B cell (primary cell): ENCODE data around the gene DENND5B. TPM values are rescaled to one million over a fixed set of nuclear protein-coding genes. Genes with fewer than 3 reads are reported as not detected.

Experiments used
- ATAC-seq: fragments of 200-7000 bp; cut with Tn5 transposase; one replicate; pipeline ENCODE4 v1.10.0; 2021; ENCODE audit warnings: low read depth, mild to moderate bottlenecking, moderate number of reproducible peaks, moderate library complexity
- CTCF ChIA-PET: fragments of 350-600 bp; sonication (Branson Sonifier 250); formaldehyde crosslinking; loops from one replicate; lab custom pipeline; 2021; ENCODE audit warnings: antibody characterized with exemption, inconsistent platforms; lab: Charles Lee
- POLR2A ChIA-PET: fragments of 350-600 bp; sonication (Branson Sonifier 250); formaldehyde crosslinking; loops from one replicate; lab custom pipeline; 2021; ENCODE audit warnings: antibody characterized with exemption; lab: Charles Lee
- DNase-seq: peaks from one replicate; pipeline ENCODE4 v3.0.0; 2013
- H2AFZ ChIP-seq: 2 replicates; pipeline ENCODE4 v1.6.1; 2012; ENCODE audit warnings: mild to moderate bottlenecking, low read depth, low read length; ENCODE audit not compliant: insufficient read depth, poor library complexity, severe bottlenecking
- H3K27ac ChIP-seq, 2 donors: 1 replicate in 1 of 2; 2 replicates in 1 of 2; pipeline ENCODE4 v1.5.1; 2012 to 2013; ENCODE audit warnings: low read length in 2 of 2, mild to moderate bottlenecking in 2 of 2, moderate library complexity in 1 of 2
- H3K27me3 ChIP-seq, 4 experiments: fragments of 200-600 bp in 1 of 4; sonication (generic) in 1 of 4; replicated peaks in 1 of 4; 1 replicate in 2 of 4; 2 replicates in 2 of 4; pipeline versions ENCODE4 v1.6.1 to v1.7.0; 2013 to 2016; ENCODE audit warnings: low read length in 3 of 4, mild to moderate bottlenecking in 2 of 4, mixed read lengths in 1 of 4, moderate library complexity in 1 of 4; ENCODE audit not compliant: insufficient read depth in 4 of 4, control insufficient read depth in 3 of 4; ENCODE audit errors: control extremely low read depth in 1 of 4
- H3K36me3 ChIP-seq, 2 experiments: replicated peaks in 1 of 2; 1 replicate in 1 of 2; 2 replicates in 1 of 2; pipeline versions ENCODE4 v1.6.1 to v1.7.1; 2013; ENCODE audit warnings: low read length in 1 of 2; ENCODE audit not compliant: insufficient read depth in 2 of 2, control insufficient read depth in 1 of 2; ENCODE audit errors: control extremely low read depth in 1 of 2, extremely low read depth in 1 of 2
- H3K4me1 ChIP-seq, 2 donors: fragments of 200-600 bp in 1 of 2; sonication (generic) in 1 of 2; 1 replicate in 1 of 2; 2 replicates in 1 of 2; pipeline versions ENCODE4 v1.5.1 to v1.6.1; 2013 to 2017; ENCODE audit warnings: low read length in 2 of 2; ENCODE audit not compliant: control insufficient read depth in 2 of 2, insufficient read depth in 2 of 2
- H3K4me2 ChIP-seq: replicated peaks from 2 replicates; pipeline ENCODE3; 2012; ENCODE audit warnings: mild to moderate bottlenecking, low read depth, low read length; ENCODE audit not compliant: poor library complexity, severe bottlenecking
- H3K4me3 ChIP-seq, 5 experiments: fragments of 200-600 bp in 1 of 5; sonication (generic) in 1 of 5; 1 replicate in 3 of 5; 2 replicates in 2 of 5; pipeline versions ENCODE4 v1.5.1 to v1.7.0; 2011 to 2016; ENCODE audit warnings: low read length in 4 of 5, mild to moderate bottlenecking in 4 of 5, low read depth in 2 of 5, control low read depth in 1 of 5, moderate library complexity in 1 of 5; ENCODE audit not compliant: insufficient read depth in 1 of 5; ENCODE audit errors: control extremely low read depth in 1 of 5, extremely low read depth in 1 of 5
- H3K79me2 ChIP-seq: fragments of 200-600 bp; sonication (generic); one replicate; pipeline ENCODE4 v1.6.0; 2016; ENCODE audit warnings: low read length; ENCODE audit not compliant: control insufficient read depth, insufficient read depth
- H3K9ac ChIP-seq: fragments of 200-600 bp; sonication (generic); 2 replicates; pipeline ENCODE4 v1.6.1; 2017; ENCODE audit warnings: mild to moderate bottlenecking, low read length, moderate library complexity
- H3K9me3 ChIP-seq, 3 donors: one replicate each; pipeline versions ENCODE4 v1.6.1 to v1.7.1; 2013; ENCODE audit warnings: low read length in 2 of 3; ENCODE audit not compliant: control insufficient read depth in 2 of 3, insufficient read depth in 1 of 3; ENCODE audit errors: control extremely low read depth in 1 of 3
- H4K20me1 ChIP-seq: 2 replicates; pipeline ENCODE4 v1.6.0; 2012; ENCODE audit warnings: mild to moderate bottlenecking, low read length; ENCODE audit not compliant: insufficient read depth, control insufficient read depth, poor library complexity, severe bottlenecking
- H3K27ac Mint-ChIP-seq: one replicate; pipeline ENCODE4 v1.8.0; 2021; ENCODE audit warnings: mixed read lengths
- H3K27me3 Mint-ChIP-seq: one replicate; pipeline ENCODE4 v1.8.0; 2021; ENCODE audit warnings: mixed read lengths
- H3K4me1 Mint-ChIP-seq: one replicate; pipeline ENCODE4 v1.8.0; 2021; ENCODE audit warnings: mixed read lengths
- H3K4me3 Mint-ChIP-seq: one replicate; pipeline ENCODE4 v1.8.0; 2021; ENCODE audit warnings: mixed read lengths
- H3K9me3 Mint-ChIP-seq: one replicate; pipeline ENCODE4 v1.8.0; 2022; ENCODE audit warnings: mixed read lengths; ENCODE audit not compliant: insufficient read depth
- EZH2 ChIP-seq: IDR thresholded peaks from 2 replicates; pipeline ENCODE4 v1.6.1; 2012; ENCODE audit warnings: borderline replicate concordance, low read depth, mild to moderate bottlenecking, moderate library complexity, low read length; ENCODE audit not compliant: insufficient read depth, poor library complexity, severe bottlenecking
- WGBS: methylation state at CpG from one replicate; pipeline ENCODE4 v1.1.5; 2013; ENCODE audit warnings: missing lambda C conversion rate; ENCODE audit not compliant: insufficient coverage; 5-methylcytosine and 5-hydroxymethylcytosine counted together
- intact Hi-C: fragments of 100-400 bp; cut with micrococcal nuclease; formaldehyde crosslinking; loops from one replicate; pipeline ENCODE4 v1.10.0; 2022
- polyA plus RNA-seq: library from polyadenylated mRNA; depleted of rRNA; stranded (reverse); fragments of >200 nt; gene quantifications from 2 replicates; pipeline ENCODE4 v1.2.3, GENCODE V29; 2012
- total RNA-seq, 2 donors: library from RNA; stranded (reverse); fragments of 120-200 nt in 1 of 2; gene quantifications; 1 replicate in 1 of 2; 2 replicates in 1 of 2; pipeline versions ENCODE4 v1.2.3 to v1.2.4, GENCODE V29; 2013 to 2022
- TF ChIP-seq, protein P1 (sequence below): fragments of 200-600 bp; IDR thresholded peaks from one replicate; pipeline ENCODE4 v1.8.0; 2022; ENCODE audit warnings: antibody characterized with exemption, mild to moderate bottlenecking

Gene DENND5B
- total and polyA plus RNA-seq, 2 donors (not counting 1 experiment from before 2014, with no cell fraction given), result 18.7 to 55.3 TPM

DNA sequence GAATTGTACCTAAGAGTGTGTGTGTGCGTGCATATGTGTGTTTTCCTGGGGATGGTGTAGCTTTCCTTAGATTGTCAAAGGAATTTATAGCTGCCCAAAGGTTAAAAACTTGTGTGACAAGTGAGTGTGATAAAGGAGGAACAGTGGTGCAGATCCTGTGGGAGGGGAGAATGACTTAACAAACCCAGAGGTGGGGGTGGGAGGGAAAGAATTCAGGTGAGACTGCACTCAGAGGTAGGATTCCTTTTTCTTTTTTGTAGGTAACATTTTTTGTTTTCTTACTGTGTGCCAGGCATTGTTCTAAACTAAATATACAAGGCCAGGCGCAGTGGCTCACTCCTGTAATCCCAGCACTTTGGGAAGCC is 219.7 kb downstream of the DENND5B start:
- Mint-ChIP-seq H3K27ac (no peak overlapping the region), H3K4me1 (no peaks in the 10 kb centered on the region), H3K9me3 (no peaks in the 10 kb centered on the region), H3K27me3 (no peaks in the 10 kb centered on the region), H3K4me3 (no peak overlapping the region)
- 89% methylated on average over 2 of the region's 2 CpGs for WGBS
- POLR2A ChIA-PET, result no interaction called here
- CTCF ChIA-PET, result no interaction called here
- no peak for TF ChIP-seq EZH2
- TF ChIP-seq, protein P1, sequence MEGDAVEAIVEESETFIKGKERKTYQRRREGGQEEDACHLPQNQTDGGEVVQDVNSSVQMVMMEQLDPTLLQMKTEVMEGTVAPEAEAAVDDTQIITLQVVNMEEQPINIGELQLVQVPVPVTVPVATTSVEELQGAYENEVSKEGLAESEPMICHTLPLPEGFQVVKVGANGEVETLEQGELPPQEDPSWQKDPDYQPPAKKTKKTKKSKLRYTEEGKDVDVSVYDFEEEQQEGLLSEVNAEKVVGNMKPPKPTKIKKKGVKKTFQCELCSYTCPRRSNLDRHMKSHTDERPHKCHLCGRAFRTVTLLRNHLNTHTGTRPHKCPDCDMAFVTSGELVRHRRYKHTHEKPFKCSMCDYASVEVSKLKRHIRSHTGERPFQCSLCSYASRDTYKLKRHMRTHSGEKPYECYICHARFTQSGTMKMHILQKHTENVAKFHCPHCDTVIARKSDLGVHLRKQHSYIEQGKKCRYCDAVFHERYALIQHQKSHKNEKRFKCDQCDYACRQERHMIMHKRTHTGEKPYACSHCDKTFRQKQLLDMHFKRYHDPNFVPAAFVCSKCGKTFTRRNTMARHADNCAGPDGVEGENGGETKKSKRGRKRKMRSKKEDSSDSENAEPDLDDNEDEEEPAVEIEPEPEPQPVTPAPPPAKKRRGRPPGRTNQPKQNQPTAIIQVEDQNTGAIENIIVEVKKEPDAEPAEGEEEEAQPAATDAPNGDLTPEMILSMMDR, result no peak
- Histone ChIP-seq H3K9me3 (no peaks in the 10 kb centered on the region), H3K4me2 (no peak overlapping the region), H3K4me1 (no peaks in the 10 kb centered on the region), H3K36me3 (no peaks in the 10 kb centered on the region), H3K79me2 (no peaks in the 10 kb centered on the region), H3K27me3 (no peaks in the 10 kb centered on the region), H4K20me1 (no peaks in the 10 kb centered on the region), H3K9ac (no peak overlapping the region), H2AFZ (no peak overlapping the region), H3K27ac (no peak overlapping the region), H3K4me3 (no peak overlapping the region)
- intact Hi-C loops, result no loop called here
- ATAC-seq (no peak), DNase-seq (no peak)

DNA sequence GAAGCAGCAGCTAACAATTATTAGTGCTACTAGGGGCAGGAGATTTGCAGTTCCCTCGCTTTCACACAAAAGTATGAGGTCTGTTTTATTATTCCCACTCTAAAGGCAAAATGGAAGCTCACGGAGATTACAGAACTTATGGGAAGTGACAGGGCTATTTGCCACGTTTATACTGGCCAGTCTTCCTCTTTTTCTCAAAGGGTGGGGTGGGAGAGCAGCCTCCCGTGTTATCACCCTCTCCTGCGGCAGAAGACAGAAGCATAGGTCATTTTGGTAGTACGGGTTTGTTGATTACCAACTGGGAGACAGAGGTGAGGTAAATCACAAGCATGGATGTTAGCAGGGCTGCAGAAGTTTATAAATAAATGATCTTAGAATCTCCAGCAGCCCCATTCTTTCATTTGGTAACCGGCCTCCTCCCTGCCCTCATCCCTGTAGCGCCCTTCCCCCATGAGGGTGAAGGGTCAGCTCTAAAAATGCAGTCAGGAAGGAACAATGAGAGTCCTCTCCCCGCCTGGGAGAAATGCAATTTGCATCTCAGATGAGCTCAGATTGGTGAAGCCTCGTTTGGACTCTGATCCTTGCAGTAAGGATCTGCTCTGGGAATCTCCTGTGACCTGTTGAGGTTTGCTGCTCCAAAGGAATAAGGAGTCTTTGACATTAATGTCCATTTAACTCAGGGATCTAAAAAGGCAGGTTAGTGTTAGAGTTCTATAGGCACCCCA is 220.2 kb downstream of the DENND5B start:
- no peak for ATAC-seq
- WGBS, result 65% methylated on average over 5 of the region's 10 CpGs
- Histone ChIP-seq H3K9me3 (no peaks in the 10 kb centered on the region), H3K79me2 (no peaks in the 10 kb centered on the region), H2AFZ (no peak overlapping the region), H3K4me2 (no peak overlapping the region), H3K4me3 (no peak overlapping the region), H3K4me1 (no peaks in the 10 kb centered on the region), H3K27ac (no peak overlapping the region), H4K20me1 (no peaks in the 10 kb centered on the region), H3K27me3 (no peaks in the 10 kb centered on the region), H3K9ac (no peak overlapping the region), H3K36me3 (no peaks in the 10 kb centered on the region)
- DNase-seq, result no peak
- Mint-ChIP-seq H3K27ac (no peak overlapping the region), H3K4me1 (no peaks in the 10 kb centered on the region), H3K27me3 (no peaks in the 10 kb centered on the region), H3K4me3 (no peak overlapping the region), H3K9me3 (no peaks in the 10 kb centered on the region)
- CTCF ChIA-PET, result no interaction called here
- intact Hi-C loops, result no loop called here
- POLR2A ChIA-PET, result no interaction called here
- TF ChIP-seq, protein P1, result no peak
- TF ChIP-seq EZH2, result no peak
